ENCODE results near the gene GRID2. TPM values are rescaled to one million over a fixed set of nuclear protein-coding genes. Genes with fewer than 3 reads are reported as not detected.

GRID2 gene
- total and polyA plus RNA-seq, 12 donors, result 0.01 to 0.07 (median 0.07) TPM; not detected in 9

DNA sequence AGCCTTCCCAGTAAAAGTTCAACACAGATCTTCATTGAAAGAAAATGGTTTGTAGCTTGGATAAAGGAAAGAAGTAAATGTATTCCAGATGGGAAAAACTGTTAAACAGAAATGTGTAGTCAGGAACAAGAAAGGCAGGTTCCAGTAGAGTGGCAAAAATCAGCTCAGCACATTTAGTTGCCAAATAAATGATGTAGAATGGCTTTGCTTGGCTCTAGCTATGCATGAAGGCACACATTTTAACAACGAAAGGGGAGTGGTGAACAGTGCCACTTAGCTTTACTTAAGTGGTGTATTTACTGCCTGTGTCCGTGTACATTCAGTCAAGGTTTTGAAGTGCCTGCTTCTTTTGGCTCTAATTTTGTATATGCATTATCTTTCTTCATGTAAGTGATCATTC, 880.3 kb downstream of the GRID2 start:
- TF ChIP-seq, protein P1, sequence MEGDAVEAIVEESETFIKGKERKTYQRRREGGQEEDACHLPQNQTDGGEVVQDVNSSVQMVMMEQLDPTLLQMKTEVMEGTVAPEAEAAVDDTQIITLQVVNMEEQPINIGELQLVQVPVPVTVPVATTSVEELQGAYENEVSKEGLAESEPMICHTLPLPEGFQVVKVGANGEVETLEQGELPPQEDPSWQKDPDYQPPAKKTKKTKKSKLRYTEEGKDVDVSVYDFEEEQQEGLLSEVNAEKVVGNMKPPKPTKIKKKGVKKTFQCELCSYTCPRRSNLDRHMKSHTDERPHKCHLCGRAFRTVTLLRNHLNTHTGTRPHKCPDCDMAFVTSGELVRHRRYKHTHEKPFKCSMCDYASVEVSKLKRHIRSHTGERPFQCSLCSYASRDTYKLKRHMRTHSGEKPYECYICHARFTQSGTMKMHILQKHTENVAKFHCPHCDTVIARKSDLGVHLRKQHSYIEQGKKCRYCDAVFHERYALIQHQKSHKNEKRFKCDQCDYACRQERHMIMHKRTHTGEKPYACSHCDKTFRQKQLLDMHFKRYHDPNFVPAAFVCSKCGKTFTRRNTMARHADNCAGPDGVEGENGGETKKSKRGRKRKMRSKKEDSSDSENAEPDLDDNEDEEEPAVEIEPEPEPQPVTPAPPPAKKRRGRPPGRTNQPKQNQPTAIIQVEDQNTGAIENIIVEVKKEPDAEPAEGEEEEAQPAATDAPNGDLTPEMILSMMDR (IDR thresholded peaks at IDR 0.05), result no peak
- no peak for ATAC-seq
- Histone ChIP-seq H3K36me3 (no peaks in the 10 kb centered on the region), H3K4me3 (no peak overlapping the region), H3K27me3 (no peaks in the 10 kb centered on the region), H3K4me1 (no peaks in the 10 kb centered on the region), H3K27ac (no peak overlapping the region), H3K9me3 (peaks cover 0 to 3% (median 0%) of the 10 kb centered on the region in 11 donors)
- intact Hi-C loops (cut with DNase I), result no loop called here
- DNase-seq, result no peak
- 29 to 45% methylated on average over 2 of the region's 2 CpGs for WGBS, 2 donors

DNA sequence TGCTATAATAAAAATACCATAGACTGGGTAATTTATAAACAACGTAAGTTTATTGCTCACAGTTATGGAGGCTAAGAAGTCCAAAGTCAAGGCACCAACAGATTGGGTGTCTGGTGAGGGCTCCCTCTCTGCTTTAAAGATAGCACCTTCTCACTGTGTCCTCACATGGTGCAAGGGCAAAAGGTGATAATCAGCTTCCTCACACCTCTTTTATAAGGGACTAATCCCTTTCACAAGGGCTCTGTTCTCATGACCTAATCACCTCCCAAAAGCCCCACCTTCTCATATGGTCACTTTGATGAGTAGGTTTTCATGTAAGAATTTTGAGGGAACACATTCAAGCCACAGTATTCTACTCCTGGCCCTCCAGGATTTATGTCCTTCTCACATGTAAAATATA, 883.1 kb downstream of the GRID2 start:
- 93 to 94% methylated on average over 1 of the region's 1 CpG for WGBS, 2 donors
- DNase-seq, result no peak
- TF ChIP-seq, protein P1 (IDR thresholded peaks at IDR 0.05), result no peak
- Histone ChIP-seq H3K27ac (no peak overlapping the region), H3K36me3 (no peaks in the 10 kb centered on the region), H3K9me3 (peaks cover 0 to 3% (median 0%) of the 10 kb centered on the region in 11 donors), H3K27me3 (no peaks in the 10 kb centered on the region), H3K4me3 (no peak overlapping the region), H3K4me1 (no peaks in the 10 kb centered on the region)
- intact Hi-C loops (cut with DNase I), result no loop called here
- no peak for ATAC-seq

DNA sequence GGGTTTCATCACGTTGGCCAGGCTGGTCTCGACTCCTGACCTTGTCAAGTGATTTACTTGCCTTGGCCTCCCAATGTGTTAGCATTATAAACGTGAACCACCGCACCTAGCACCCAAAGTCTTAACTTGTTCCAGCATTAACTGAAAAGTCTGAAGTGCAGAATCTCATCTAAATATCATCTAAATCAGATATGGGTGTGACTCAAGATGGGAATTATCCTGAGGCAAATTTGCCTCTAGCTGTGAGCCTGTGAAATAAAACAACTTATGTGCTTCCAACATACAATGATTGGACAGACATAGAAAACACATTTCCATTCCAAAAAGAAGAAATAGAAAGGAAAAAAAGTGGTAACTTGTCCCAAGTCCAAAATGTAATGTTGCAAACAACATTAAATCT, 883.7 kb downstream of the GRID2 start:
- intact Hi-C loops (cut with DNase I), result no loop called here
- DNase-seq (no peak), ATAC-seq (no peak)
- 79 to 87% methylated on average over 4 of the region's 4 CpGs for WGBS, 2 donors
- H3K36me3 ChIP-seq, result no peaks in the 10 kb centered on the region
- H3K27ac ChIP-seq, result no peak overlapping the region
- TF ChIP-seq, protein P1 (IDR thresholded peaks at IDR 0.05), result no peak
- no peak overlapping the region for H3K4me3 ChIP-seq
- no peaks in the 10 kb centered on the region for H3K27me3 ChIP-seq
- no peaks in the 10 kb centered on the region for H3K4me1 ChIP-seq
- H3K9me3 ChIP-seq, result peaks cover 0 to 3% (median 0%) of the 10 kb centered on the region in 11 donors

DNA sequence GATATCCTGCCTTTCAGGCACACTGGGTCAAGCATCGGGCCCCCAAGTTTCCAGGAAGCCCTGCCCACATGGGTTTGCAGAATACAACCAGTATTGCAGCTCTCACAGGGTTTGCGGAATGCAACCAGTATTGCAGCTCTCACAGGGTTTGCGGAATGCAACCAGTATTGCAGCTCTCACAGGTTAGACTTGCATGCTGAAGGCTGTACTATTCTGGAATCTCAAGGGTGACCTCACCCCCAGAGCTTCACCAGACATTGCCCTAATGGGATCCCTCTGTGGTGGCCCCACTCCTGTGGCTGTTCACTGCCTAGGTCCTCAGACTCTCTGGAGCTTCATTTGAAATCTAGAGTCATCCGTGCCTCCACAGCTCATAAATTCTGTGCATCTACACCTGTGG, 884.1 kb downstream of the GRID2 start:
- H3K36me3 ChIP-seq, result no peaks in the 10 kb centered on the region
- no peaks in the 10 kb centered on the region for H3K27me3 ChIP-seq
- TF ChIP-seq, protein P1 (IDR thresholded peaks at IDR 0.05), result no peak
- no peaks in the 10 kb centered on the region for H3K4me1 ChIP-seq
- DNase-seq (no peak), ATAC-seq (no peak)
- peaks cover 0 to 3% (median 0%) of the 10 kb centered on the region in 11 donors for H3K9me3 ChIP-seq
- WGBS, 2 donors, result 91 to 94% methylated on average over 4 of the region's 4 CpGs
- no peak overlapping the region for H3K27ac ChIP-seq
- H3K4me3 ChIP-seq, result no peak overlapping the region
- intact Hi-C loops (cut with DNase I), result no loop called here

Data from heart right ventricle (tissue), 16 donors.